Measurements from ENCODE around the gene CAV1. TPM values are rescaled to one million over a fixed set of nuclear protein-coding genes. Genes with fewer than 3 reads are reported as not detected.

CAV1 gene
- total RNA-seq, 1 donor from 2014 or later = 1,027 TPM

DNA sequence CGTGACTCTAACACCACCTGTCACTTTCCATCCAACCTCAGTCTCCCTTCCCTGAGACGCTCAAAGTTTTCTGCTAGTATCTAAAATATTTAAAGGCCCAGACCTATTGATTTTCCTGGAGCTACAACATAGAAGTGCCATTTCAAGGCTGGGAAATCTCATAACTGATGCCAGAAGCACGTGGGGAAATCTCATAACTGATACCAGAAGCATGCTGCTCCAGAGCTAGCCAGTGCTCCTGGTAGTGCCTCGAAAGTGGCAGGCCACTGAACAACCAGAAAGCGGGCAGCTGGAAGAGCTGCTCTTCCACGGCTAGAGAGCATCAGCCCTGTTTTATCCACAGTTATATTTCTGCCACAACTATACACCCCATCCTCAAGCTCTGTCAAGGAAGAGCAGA is 72.5 kb downstream of the CAV1 start:
- no peak for DNase-seq (ENCODE audit: extremely low read depth, low read depth, low spot score)

DNA sequence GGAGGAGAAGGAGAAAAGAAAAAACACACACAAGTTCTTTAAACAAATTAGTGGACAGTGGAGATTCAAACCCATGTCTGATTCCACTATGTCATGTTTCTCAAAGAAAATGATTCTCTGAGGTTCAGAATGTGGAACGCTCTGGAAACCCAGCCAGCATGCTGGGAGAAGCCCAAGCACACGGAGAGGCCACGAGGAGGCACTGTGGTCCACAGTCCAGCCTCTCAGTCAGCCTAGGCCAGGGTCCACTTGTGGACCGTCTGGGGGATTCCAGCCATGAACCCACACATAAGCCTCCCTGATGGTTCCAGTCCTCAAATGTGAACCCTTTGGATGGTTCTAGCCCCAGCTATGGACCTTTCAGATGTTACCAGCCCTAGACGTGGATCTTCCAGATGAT is 73.4 kb downstream of the CAV1 start:
- no peak for DNase-seq (ENCODE audit: extremely low read depth, low read depth, low spot score)

GRCh38 chr7:116598861-116599260 is 74.0 kb downstream of the CAV1 start:
- no peak for DNase-seq (ENCODE audit: extremely low read depth, low read depth, low spot score)

DNA sequence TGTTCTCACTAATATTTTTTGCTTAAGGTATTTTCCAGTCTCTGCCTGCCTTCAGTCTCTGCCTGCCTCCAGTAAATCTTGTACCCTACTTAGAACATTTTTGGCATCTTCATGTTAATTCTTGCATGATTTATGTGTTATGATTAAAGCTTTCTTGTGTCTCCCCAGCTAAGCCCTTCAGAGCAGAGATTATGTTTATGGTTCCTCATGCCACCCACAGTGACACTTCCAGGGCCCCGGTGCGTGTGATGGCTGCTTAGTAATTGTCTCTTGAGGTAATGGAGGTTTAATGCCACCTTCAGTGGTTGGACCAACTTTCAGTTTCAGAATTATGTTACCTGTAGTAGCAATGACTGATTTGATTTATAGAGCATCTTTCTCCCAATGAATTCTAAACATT is 76.6 kb downstream of the CAV1 start:
- DNase-seq (ENCODE audit: extremely low read depth, low read depth, low spot score) = no peak

DNA sequence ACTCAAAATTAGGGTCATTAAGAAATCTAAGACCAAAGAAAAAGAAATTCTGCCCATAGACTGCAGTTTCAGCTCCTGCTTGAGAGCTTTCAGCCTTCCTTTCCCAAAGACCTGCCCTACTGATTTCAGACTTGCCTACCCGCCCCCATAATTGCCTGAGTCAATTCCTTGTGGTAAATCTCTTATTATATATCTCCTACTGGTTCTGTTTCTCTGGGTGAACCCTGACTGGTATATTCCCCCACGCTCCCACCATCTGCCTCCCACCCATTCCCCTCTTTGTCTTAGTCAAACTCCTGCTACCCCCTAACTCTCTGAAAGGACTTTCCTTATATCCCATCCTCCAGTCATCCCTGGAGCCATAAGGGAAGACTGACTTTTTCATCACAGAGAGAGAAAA is 82.5 kb downstream of the CAV1 start:
- DNase-seq (ENCODE audit: extremely low read depth, low read depth, low spot score) = no peak

GRCh38 chr7:116610210-116610609 is 85.4 kb downstream of the CAV1 start:
- DNase-seq (ENCODE audit: extremely low read depth, low read depth, low spot score) = no peak

GRCh38 chr7:116610721-116611120 is 85.9 kb downstream of the CAV1 start:
- no peak for DNase-seq (ENCODE audit: extremely low read depth, low read depth, low spot score)

Other genes with a start within 250 kb of the CAV1 start
- 183 and 189 TPM in 2 replicates for gene CAV2, start 25.3 kb upstream of the CAV1 start, total RNA-seq
- gene MET, start 147.2 kb downstream of the CAV1 start, total RNA-seq = 24.2 and 24.4 TPM in 2 replicates

Measured in glomerular endothelial cell (primary cell).